Measurements from ENCODE around the gene CTCFL. TPM values are rescaled to one million over a fixed set of nuclear protein-coding genes. Genes with fewer than 3 reads are reported as not detected.

Gene CTCFL
- total and polyA plus RNA-seq, 2 donors: not detected

DNA sequence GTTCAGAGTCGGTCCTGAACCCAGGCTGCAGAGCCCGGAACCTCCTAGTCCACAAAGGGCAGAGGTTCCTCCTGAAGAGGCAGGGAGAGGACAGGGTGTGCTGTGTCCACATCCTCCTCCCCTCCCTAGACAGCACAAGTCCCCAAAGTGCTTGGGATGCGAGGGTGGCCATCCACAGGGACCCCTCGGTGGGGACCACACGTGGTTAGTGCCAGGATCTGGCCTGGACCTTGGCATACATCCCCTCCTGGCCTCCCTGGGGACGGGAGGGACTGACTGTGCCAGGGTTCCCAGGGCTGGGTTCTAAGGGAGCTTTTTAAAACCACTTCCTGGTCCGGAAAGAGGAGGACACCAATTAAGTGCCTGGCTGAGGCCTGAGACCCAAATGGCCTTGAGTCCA, 63.2 kb downstream of the CTCFL start:
- 86% methylated on average over 7 of the region's 7 CpGs for WGBS
- H3K4me3 ChIP-seq (ENCODE audit: low read depth, low read length): no peak overlapping the region
- no peak for DNase-seq (ENCODE audit: extremely low spot score)
- no peaks in the 10 kb centered on the region for H3K4me1 ChIP-seq (ENCODE audit: insufficient read depth)
- H3K27ac ChIP-seq (ENCODE audit: low read depth): no peak overlapping the region
- H3K36me3 ChIP-seq (ENCODE audit: insufficient read depth): no peaks in the 10 kb centered on the region

DNA sequence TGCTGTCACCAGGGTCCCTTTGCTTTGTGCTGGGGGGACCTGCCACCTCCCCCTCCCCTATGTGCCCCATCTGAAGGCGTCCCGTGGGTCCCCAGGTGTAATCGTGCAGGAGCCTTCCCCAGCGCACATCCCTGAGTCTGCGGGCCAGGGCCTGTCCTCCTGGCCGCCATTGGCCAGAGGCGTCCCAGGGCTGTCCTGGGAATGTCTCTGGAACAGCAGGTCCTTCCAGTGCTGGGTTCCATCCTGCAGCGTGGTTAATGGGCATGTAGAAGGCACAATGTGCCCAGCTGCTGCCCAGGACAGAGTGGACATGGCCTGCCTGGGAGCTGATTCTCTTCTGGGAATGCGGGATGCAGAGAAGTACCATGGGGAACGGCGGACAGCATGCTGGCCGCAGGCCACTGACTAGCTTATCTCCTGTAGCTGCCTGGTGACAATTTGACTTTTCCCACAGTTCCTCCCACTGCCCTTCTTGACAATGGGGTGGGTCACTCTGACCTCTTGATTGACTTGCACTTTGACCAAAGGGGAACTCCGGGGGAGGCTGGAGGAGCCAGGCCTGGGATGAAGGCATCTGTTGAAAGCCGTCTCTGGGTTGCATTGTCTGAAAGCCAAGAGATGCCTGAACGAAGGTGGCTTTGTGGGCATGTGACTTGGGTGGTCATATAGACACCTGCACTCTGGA, 64.0 kb downstream of the CTCFL start:
- DNase-seq (ENCODE audit: extremely low spot score): no peak
- Histone ChIP-seq H3K27ac (ENCODE audit: low read depth) (no peak overlapping the region), H3K36me3 (ENCODE audit: insufficient read depth) (no peaks in the 10 kb centered on the region), H3K4me3 (ENCODE audit: low read depth, low read length) (no peak overlapping the region), H3K4me1 (ENCODE audit: insufficient read depth) (no peaks in the 10 kb centered on the region)
- WGBS: 86% methylated on average over 15 of the region's 15 CpGs

DNA sequence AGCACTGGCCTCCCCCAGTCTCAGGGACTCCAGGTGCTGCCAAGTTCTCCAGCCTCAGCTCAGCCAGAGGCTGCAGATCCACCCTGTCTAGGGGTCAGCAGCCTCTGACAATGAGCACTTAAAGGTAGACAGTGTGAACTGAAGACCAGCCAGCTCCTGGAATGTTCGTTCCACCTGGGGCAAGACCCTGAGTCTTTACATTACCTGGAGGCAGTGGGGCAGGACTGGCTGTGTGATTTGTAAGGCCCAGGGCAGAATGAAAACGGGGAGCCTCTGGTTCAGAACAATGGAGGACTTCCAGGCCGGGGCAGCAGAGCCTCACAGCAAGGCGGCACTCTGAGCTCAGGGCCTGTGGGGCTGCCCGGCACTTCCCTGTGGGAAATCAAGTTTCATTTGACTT, 65.0 kb downstream of the CTCFL start:
- Histone ChIP-seq H3K36me3 (ENCODE audit: insufficient read depth) (no peaks in the 10 kb centered on the region), H3K4me1 (ENCODE audit: insufficient read depth) (no peaks in the 10 kb centered on the region), H3K27ac (ENCODE audit: low read depth) (no peak overlapping the region), H3K4me3 (ENCODE audit: low read depth, low read length) (no peak overlapping the region)
- DNase-seq (ENCODE audit: extremely low spot score): no peak
- 82% methylated on average over 5 of the region's 5 CpGs for WGBS

DNA sequence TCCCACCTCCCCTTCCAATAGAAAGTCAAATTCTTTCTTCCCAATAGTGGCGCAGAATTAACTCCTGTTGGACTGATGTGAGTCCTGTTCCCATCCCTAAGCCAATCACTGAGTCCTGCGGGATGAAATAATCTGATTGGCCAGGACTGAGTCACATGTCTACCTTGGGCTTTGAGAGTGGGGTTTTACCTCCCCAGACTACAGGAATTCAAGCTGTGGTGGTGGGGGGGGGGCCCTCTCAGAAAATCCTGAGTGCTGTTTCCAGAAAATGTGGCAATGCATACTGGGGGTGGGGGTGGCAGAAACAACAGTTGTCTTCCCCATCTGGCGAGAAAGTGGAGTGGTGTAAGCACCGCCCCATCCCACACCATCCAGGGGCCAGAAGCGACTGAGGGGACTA, 65.7 kb downstream of the CTCFL start:
- Histone ChIP-seq H3K4me1 (ENCODE audit: insufficient read depth) (no peaks in the 10 kb centered on the region), H3K36me3 (ENCODE audit: insufficient read depth) (no peaks in the 10 kb centered on the region), H3K27ac (ENCODE audit: low read depth) (no peak overlapping the region), H3K4me3 (ENCODE audit: low read depth, low read length) (no peak overlapping the region)
- 77% methylated on average over 5 of the region's 5 CpGs for whole genome bisulfite sequencing
- no peak for DNase-seq (ENCODE audit: extremely low spot score)

DNA sequence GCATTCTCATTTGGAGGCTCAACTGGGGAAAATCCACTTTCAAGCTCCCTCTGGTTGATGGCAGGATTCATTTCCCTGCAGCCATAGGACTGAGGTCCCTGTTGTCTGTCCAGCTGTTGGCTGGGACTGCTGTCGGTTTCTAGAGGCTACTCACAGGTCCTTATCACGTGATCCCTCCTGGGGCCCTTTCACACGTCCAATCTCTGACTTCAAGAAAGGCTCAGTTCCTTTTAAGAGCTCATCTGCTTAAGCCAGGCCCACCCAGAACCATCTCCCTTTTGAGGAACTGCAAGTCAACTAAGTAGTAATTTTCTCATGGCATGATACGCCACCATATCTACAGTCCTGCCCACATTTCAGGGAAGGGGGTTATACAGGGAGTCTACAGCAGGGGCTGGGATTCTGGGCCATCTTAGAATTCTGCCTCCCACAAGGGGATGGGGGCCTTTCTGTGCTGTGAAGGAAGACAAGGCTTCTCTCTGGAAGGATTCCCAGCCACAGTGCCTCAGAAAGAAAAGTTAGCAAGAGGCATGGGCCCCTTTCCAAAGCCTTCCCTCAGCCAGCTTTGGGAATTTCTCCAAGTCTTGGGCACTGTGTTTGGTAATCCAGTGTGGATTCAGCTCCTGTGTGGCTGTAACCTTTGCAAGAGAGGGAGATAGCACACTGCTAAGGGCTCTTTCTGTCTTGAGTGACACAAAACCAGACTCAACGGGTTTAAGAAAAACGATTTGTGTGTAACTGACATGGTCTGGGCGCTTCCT, 66.4 kb downstream of the CTCFL start:
- DNase-seq (ENCODE audit: extremely low spot score): no peak
- Histone ChIP-seq H3K27ac (ENCODE audit: low read depth) (no peak overlapping the region), H3K36me3 (ENCODE audit: insufficient read depth) (no peaks in the 10 kb centered on the region), H3K4me3 (ENCODE audit: low read depth, low read length) (no peak overlapping the region), H3K4me1 (ENCODE audit: insufficient read depth) (no peaks in the 10 kb centered on the region)
- 63% methylated on average over 7 of the region's 7 CpGs for WGBS

DNA sequence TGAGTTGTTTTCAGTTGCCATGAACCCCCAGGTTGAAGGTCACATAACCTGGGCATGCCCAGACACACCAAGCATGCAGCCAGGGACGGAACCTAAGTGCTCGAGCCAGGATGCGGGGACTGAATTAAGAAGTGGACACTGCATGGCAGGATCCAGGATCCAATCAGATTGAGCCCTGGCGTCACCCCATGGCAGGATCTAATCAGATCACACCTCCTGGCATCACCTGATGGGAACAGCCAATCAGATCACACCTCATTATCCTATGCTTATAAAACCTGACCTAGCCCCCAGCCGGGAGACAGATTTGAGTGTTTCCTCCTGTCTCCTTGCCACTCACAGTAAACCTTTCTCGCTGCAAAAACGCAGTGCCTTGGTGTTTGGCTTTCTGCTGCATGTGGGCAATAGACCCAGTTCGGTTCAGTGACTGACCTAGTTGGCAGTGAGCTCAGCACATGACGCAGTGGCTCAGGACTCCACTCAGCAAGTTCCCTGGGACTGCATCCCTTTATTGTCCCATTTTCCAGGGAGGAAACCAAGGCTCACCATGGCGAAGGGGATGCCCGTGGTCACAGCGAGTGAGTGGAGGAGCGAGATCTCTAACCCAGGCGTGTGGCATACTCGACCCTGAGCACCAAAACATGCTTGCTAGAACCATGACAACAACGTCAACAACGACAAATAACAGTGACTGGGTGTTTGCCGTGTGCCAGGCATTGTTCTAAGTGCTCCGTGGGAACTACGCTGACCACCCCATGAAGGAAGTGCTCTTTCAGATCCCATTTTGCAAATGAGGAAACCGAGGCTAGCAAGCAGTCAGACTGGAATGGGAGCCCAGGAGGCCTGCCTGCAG, 67.5 kb downstream of the CTCFL start:
- 70% methylated on average over 21 of the region's 21 CpGs for WGBS
- H3K36me3 ChIP-seq (ENCODE audit: insufficient read depth): no peaks in the 10 kb centered on the region
- H3K27ac ChIP-seq (ENCODE audit: low read depth): no peak overlapping the region
- no peak for DNase-seq (ENCODE audit: extremely low spot score)
- no peak overlapping the region for H3K4me3 ChIP-seq (ENCODE audit: low read depth, low read length)
- no peaks in the 10 kb centered on the region for H3K4me1 ChIP-seq (ENCODE audit: insufficient read depth)

DNA sequence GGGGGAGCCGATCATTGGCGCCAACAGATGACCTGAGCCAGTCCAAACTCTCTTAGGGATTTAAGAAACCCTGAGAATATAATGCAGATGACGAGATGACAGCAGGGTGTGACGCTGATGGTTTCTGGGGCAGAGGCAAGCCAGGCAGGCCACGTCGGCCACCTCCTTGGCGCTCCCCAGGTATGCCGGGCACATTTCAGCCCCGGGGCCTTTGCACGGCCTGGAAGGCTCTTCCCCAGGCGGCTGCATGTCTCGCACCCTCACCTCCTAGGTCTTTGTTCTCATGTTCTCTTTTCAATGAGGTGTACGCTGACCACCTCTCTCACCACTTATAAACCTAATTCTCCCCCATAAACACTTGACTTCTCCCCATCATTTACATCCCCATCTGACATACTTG, 68.8 kb downstream of the CTCFL start:
- H3K4me1 ChIP-seq (ENCODE audit: insufficient read depth): no peaks in the 10 kb centered on the region
- no peaks in the 10 kb centered on the region for H3K36me3 ChIP-seq (ENCODE audit: insufficient read depth)
- H3K4me3 ChIP-seq (ENCODE audit: low read depth, low read length): no peak overlapping the region
- 97% methylated on average over 13 of the region's 13 CpGs for WGBS
- no peak for DNase-seq (ENCODE audit: extremely low spot score)
- no peak overlapping the region for H3K27ac ChIP-seq (ENCODE audit: low read depth)

DNA sequence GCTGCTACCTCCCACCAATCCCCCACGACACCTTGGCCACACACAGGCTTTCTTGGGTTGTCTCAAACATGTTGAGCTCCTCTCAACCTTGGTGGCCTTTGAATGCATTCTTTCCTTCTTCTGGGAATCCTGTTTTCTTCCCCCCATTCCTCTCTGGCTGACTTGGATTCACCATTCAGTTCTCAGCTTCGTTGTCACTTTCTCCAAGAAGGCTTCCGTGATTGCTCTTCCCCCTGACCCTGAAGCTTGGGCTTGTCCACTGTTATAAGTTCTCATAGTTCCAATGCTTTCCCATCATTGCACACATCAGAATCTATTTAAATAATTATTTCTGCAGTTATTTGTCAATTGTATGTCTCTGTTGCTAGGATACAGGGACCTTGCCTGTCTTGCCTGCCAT, 69.6 kb downstream of the CTCFL start:
- no peak overlapping the region for H3K27ac ChIP-seq (ENCODE audit: low read depth)
- 89% methylated on average over 3 of the region's 3 CpGs for WGBS

DNA sequence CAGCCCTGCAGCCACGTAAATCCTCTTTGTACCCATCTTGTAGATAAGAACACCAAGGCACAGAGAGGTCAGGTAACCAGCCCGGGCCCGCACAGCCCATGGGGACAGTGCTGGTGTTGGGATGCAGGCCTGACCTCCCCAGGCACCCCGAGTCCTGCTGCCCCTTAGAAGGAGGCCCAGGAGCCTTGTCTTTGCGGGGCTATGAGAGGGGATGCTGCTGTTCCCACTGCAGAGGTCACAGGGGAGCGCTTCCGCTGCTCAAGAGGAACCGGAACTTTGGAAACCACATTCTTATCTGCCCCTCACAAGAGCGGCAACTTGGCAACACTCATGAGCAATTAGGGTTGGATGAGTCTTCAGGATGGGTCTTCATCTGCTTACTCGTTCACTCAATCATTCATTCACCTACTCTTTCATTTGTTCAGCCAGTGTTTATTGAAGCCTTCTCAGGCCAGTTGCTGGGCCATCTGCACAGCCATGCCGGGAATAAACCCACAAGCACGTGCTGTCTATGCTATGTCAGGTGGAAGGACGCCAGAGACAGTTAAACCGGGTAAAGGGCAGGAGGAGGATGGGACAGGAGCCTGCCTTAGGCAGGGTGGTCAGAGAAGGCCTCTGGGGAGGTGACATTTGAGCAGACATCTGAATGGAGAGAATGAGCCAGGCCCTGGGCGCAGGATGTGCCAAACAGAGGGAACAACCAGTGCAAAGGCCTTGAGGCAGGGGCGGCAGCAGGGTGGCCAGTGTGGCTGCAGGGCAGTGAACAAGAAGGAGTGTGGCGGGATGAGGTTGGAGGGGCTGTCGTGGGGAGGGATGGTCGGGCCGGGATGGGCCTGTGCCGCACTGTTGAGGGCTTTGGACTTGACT, 72.9 kb downstream of the CTCFL start:
- H3K4me1 ChIP-seq (ENCODE audit: insufficient read depth): no peaks in the 10 kb centered on the region
- WGBS: 77% methylated on average over 21 of the region's 21 CpGs
- DNase-seq (ENCODE audit: extremely low spot score): no peak
- no peaks in the 10 kb centered on the region for H3K36me3 ChIP-seq (ENCODE audit: insufficient read depth)
- H3K4me3 ChIP-seq (ENCODE audit: low read depth, low read length): no peak overlapping the region
- no peak overlapping the region for H3K27ac ChIP-seq (ENCODE audit: low read depth)

More for the DNA sequence above, 69.6 kb downstream of the CTCFL start:
- Histone ChIP-seq H3K36me3 (ENCODE audit: insufficient read depth) (no peaks in the 10 kb centered on the region), H3K4me1 (ENCODE audit: insufficient read depth) (no peaks in the 10 kb centered on the region), H3K4me3 (ENCODE audit: low read depth, low read length) (no peak overlapping the region)
- DNase-seq (ENCODE audit: extremely low spot score): no peak

DNA sequence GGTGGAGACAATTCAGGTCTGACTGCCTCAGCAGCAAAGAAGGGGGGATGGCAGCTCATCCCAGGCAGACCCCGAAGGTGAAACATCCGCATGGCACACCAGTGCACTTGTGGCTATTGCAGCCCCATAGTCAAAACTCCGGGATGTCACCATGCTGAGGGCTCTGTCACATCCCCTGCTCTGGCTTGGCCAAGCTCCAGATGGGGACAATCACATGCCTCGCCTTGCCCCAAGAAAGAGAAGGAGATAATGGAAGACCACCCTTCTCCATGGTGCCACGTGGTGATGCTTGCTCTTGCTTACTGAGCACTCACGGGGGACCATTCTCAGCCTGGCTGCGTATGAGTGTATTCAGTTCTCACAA, 73.5 kb downstream of the CTCFL start:
- no peak overlapping the region for H3K4me3 ChIP-seq (ENCODE audit: low read depth, low read length)
- no peaks in the 10 kb centered on the region for H3K4me1 ChIP-seq (ENCODE audit: insufficient read depth)
- H3K36me3 ChIP-seq (ENCODE audit: insufficient read depth): no peaks in the 10 kb centered on the region
- H3K27ac ChIP-seq (ENCODE audit: low read depth): no peak overlapping the region
- no peak for DNase-seq (ENCODE audit: extremely low spot score)
- WGBS: 81% methylated on average over 7 of the region's 7 CpGs

DNA sequence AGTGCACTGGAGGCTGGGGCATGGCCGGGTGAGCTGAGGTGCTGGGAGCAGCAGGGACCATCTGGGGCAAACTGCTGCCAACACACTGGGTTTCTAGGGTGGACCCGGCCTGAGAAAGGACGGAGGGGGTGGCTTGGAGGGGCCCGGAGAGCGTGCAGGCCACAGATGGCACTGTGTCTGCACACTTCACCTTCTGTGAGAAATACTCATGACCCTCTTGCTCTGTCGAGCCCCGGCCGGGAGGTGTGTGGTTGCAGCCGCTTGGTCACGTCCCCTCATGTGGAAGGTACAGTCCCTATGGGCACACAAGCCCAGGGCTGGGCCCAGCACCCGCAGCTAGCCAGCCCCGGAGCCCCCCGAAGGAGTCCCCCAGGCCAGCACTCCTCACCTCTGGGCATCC, 74.0 kb downstream of the CTCFL start:
- no peaks in the 10 kb centered on the region for H3K36me3 ChIP-seq (ENCODE audit: insufficient read depth)
- no peak overlapping the region for H3K4me3 ChIP-seq (ENCODE audit: low read depth, low read length)
- no peak overlapping the region for H3K27ac ChIP-seq (ENCODE audit: low read depth)
- H3K4me1 ChIP-seq (ENCODE audit: insufficient read depth): no peaks in the 10 kb centered on the region
- 58% methylated on average over 13 of the region's 13 CpGs for WGBS
- DNase-seq (ENCODE audit: extremely low spot score): no peak

DNA sequence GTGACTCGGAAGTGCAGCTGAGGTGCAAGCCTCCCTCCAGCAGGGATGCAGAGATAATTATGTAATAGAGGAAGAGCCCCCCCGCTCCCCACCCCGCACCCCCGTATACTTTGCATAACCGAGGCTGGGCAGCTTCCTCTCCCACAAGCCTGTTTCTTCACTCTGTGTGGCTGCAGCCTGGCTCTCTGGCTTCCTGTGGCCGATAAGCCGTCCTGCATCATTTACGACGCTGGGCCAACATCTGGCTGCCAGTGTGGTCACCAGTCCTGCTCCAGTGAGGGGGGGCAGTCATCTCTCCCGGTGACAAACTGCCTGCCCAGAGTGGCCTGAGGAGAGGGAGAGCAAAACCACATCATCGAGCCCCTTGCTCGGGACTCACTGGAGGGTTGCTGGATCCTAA, 74.5 kb downstream of the CTCFL start:
- no peaks in the 10 kb centered on the region for H3K36me3 ChIP-seq (ENCODE audit: insufficient read depth)
- 15% methylated on average over 12 of the region's 12 CpGs for WGBS
- no peaks in the 10 kb centered on the region for H3K4me1 ChIP-seq (ENCODE audit: insufficient read depth)
- DNase-seq (ENCODE audit: extremely low spot score): no peak
- H3K27ac ChIP-seq (ENCODE audit: low read depth): no peak overlapping the region
- H3K4me3 ChIP-seq (ENCODE audit: low read depth, low read length): no peak overlapping the region
